Hepatocyte (in vitro differentiated cells): ENCODE results near the gene IGFLR1. TPM values are rescaled to one million over a fixed set of nuclear protein-coding genes. Genes with fewer than 3 reads are reported as not detected.

Experiments
- DNase-seq: peaks from one replicate; pipeline ENCODE4 v3.0.0-alpha.2; 2016; ENCODE audit warnings: low spot score
- H2AFZ ChIP-seq: fragments of 200-600 bp; sonication (generic); 2 replicates; pipeline ENCODE4 v1.6.0; 2016; ENCODE audit warnings: antibody characterized with exemption, mild to moderate bottlenecking
- H3K27ac ChIP-seq: fragments of 200-600 bp; sonication (generic); 2 replicates; pipeline ENCODE4 v1.5.1; 2016; ENCODE audit warnings: mild to moderate bottlenecking
- H3K27me3 ChIP-seq: fragments of 200-600 bp; sonication (generic); 2 replicates; pipeline ENCODE4 v1.6.1; 2016
- H3K36me3 ChIP-seq: fragments of 200-600 bp; sonication (generic); replicated peaks from 2 replicates; pipeline ENCODE4 v1.5.1; 2016; ENCODE audit warnings: low read depth; ENCODE audit not compliant: insufficient read depth
- H3K4me1 ChIP-seq: fragments of 200-600 bp; sonication (generic); 2 replicates; pipeline ENCODE4 v1.5.1; 2016; ENCODE audit warnings: mild to moderate bottlenecking, moderate library complexity; ENCODE audit not compliant: insufficient read depth
- H3K4me2 ChIP-seq: fragments of 200-600 bp; sonication (generic); 2 replicates; pipeline ENCODE4 v1.6.0; 2016
- H3K4me3 ChIP-seq: fragments of 200-600 bp; sonication (generic); 2 replicates; pipeline ENCODE4 v1.5.1; 2016; ENCODE audit warnings: mild to moderate bottlenecking
- H3K79me2 ChIP-seq: fragments of 200-600 bp; sonication (generic); 2 replicates; pipeline ENCODE4 v1.6.0; 2017; ENCODE audit warnings: mild to moderate bottlenecking
- H3K9me2 ChIP-seq: fragments of 200-600 bp; sonication (generic); replicated peaks from 2 replicates; pipeline ENCODE4 v1.6.0; 2017; ENCODE audit warnings: mild to moderate bottlenecking; ENCODE audit not compliant: insufficient read depth
- H3K9me3 ChIP-seq: fragments of 200-600 bp; sonication (generic); 2 replicates; pipeline ENCODE4 v1.5.1; 2016; ENCODE audit warnings: low read depth, mild to moderate bottlenecking
- H4K20me1 ChIP-seq: fragments of 200-600 bp; sonication (generic); 2 replicates; pipeline ENCODE4 v1.6.0; 2016; ENCODE audit warnings: mild to moderate bottlenecking; ENCODE audit not compliant: insufficient read depth, poor library complexity, severe bottlenecking
- EZH2 ChIP-seq: fragments of 200-600 bp; sonication (generic); IDR thresholded peaks from 2 replicates; pipeline ENCODE4 v1.6.1; 2016; ENCODE audit warnings: antibody characterized with exemption, mild to moderate bottlenecking, borderline replicate concordance
- EZH2phosphoT487 ChIP-seq: fragments of 200-600 bp; sonication (generic); IDR thresholded peaks from one replicate; pipeline ENCODE4 v1.6.1; 2018; ENCODE audit warnings: antibody characterized with exemption, mild to moderate bottlenecking, low read depth, moderate library complexity; ENCODE audit not compliant: unreplicated experiment, severe bottlenecking
- WGBS: methylation state at CpG from one replicate; pipeline ENCODE4 v1.1.6; 2016; ENCODE audit warnings: low lambda C conversion rate; ENCODE audit errors: missing lambda C conversion rate; 5-methylcytosine and 5-hydroxymethylcytosine counted together
- polyA plus RNA-seq: library from polyadenylated mRNA; unstranded; fragments of >200 nt; fragmentation: Nextera tagmentation; extraction: Ambion mirVana; gene quantifications from 2 replicates; pipeline ENCODE4 v1.2.1, GENCODE V29; 2016
- total RNA-seq: library from RNA; depleted of rRNA; stranded (reverse); fragments of >200 nt; gene quantifications from 2 replicates; pipeline ENCODE4 v1.2.3, GENCODE V29; 2014
- TF ChIP-seq, protein P1 (sequence below): fragments of 200-600 bp; sonication (generic); IDR thresholded peaks from 2 replicates; pipeline ENCODE4 v1.5.1; 2016; ENCODE audit warnings: antibody characterized with exemption, mild to moderate bottlenecking; ENCODE audit not compliant: poor library complexity

The IGFLR1 gene
- total and polyA plus RNA-seq, 2 experiments from 2014 or later: 4.5 to 5.6 TPM

DNA sequence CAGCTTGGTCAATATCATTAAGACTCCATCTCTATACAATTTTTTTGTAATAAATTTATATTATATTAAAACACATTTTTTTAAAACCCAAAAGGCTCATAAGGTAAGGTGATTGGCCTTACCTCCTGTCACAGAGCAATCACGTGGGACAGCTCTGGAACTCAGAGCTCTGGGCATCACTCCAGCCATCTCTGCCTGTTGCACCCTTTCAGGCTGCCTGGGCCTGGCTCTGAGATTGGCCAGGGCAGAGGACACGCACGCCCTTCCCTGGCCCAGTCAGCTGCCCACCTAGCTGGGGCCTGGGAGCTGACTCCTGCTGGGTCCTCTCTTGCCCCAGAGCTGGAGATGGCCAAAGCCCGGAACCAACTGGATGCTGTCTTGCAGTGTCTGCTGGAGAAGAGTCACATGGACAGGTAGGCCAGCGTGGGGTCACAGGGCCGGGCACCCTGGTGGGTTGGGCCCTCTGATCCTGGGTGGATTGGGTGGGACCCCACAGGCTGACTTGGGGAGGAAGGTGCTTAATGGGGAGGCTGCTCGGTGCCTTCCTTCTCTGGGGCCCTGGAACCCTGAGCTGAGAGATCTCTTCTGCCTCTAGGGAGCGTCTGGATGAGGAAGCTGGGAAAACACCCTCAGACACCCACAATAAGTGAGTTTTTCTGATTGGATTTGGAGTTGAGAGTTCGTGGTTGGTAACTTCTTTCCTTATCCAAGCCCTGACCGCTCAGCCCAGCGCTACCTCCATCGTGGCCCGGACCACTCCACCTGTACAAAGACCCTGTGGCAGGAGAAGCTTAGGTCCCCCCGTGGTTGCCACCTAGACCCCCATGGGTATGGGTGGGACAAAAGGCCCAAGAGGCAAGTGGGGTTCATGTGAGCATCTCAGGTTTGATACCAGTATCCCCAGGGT is 9.8 kb upstream of the IGFLR1 start:
- H3K79me2 ChIP-seq: peaks cover 27% of the 10 kb centered on the region
- no peaks in the 10 kb centered on the region for H3K36me3 ChIP-seq
- no peak for DNase-seq
- H3K4me2 ChIP-seq: no peak overlapping the region
- no peak overlapping the region for H2AFZ ChIP-seq
- H3K27ac ChIP-seq: no peak overlapping the region
- no peak overlapping the region for H3K4me3 ChIP-seq
- no peaks in the 10 kb centered on the region for H3K9me3 ChIP-seq
- peaks cover 25% of the 10 kb centered on the region for H3K4me1 ChIP-seq
- no peaks in the 10 kb centered on the region for H4K20me1 ChIP-seq
- TF ChIP-seq EZH2 (no peak), EZH2phosphoT487 (no peak)
- TF ChIP-seq, protein P1, sequence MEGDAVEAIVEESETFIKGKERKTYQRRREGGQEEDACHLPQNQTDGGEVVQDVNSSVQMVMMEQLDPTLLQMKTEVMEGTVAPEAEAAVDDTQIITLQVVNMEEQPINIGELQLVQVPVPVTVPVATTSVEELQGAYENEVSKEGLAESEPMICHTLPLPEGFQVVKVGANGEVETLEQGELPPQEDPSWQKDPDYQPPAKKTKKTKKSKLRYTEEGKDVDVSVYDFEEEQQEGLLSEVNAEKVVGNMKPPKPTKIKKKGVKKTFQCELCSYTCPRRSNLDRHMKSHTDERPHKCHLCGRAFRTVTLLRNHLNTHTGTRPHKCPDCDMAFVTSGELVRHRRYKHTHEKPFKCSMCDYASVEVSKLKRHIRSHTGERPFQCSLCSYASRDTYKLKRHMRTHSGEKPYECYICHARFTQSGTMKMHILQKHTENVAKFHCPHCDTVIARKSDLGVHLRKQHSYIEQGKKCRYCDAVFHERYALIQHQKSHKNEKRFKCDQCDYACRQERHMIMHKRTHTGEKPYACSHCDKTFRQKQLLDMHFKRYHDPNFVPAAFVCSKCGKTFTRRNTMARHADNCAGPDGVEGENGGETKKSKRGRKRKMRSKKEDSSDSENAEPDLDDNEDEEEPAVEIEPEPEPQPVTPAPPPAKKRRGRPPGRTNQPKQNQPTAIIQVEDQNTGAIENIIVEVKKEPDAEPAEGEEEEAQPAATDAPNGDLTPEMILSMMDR: no peak
- H3K9me2 ChIP-seq: no peaks in the 10 kb centered on the region
- H3K27me3 ChIP-seq: peaks cover 2% of the 10 kb centered on the region
- WGBS: 97% methylated on average over 14 of the region's 14 CpGs

DNA sequence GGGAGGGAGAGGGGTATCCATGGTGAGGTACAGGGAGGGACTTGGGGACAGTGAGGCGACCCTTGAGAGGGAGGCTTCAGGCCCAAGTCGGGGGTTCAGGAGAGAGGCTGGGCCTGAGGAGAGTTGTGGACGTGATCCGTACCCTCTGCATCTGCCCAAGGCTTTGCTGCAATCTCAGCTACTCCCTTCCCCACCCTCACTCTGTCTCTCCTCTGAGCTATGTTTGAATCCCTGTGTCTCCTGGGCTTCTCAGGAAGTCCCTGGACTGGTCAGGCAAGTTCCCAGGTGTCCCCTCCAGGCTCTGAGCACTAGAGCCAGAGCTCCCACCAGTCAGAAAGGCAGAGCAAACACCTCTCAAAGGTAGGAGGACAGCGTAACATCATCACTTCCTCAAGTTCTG is 7.9 kb upstream of the IGFLR1 start:
- no peaks in the 10 kb centered on the region for H4K20me1 ChIP-seq
- H3K9me2 ChIP-seq: no peaks in the 10 kb centered on the region
- peaks cover 14% of the 10 kb centered on the region for H3K4me1 ChIP-seq
- H3K4me3 ChIP-seq: no peak overlapping the region
- H3K27ac ChIP-seq: no peak overlapping the region
- H3K27me3 ChIP-seq: peaks cover 2% of the 10 kb centered on the region
- TF ChIP-seq, protein P1: no peak
- TF ChIP-seq EZH2 (no peak), EZH2phosphoT487 (no peak)
- no peaks in the 10 kb centered on the region for H3K36me3 ChIP-seq
- H3K4me2 ChIP-seq: peak overlapping the region; percentile 47
- no peak overlapping the region for H2AFZ ChIP-seq
- peaks cover 41% of the 10 kb centered on the region for H3K79me2 ChIP-seq
- no peaks in the 10 kb centered on the region for H3K9me3 ChIP-seq
- 81% methylated on average over 4 of the region's 5 CpGs for WGBS
- DNase-seq: no peak

DNA sequence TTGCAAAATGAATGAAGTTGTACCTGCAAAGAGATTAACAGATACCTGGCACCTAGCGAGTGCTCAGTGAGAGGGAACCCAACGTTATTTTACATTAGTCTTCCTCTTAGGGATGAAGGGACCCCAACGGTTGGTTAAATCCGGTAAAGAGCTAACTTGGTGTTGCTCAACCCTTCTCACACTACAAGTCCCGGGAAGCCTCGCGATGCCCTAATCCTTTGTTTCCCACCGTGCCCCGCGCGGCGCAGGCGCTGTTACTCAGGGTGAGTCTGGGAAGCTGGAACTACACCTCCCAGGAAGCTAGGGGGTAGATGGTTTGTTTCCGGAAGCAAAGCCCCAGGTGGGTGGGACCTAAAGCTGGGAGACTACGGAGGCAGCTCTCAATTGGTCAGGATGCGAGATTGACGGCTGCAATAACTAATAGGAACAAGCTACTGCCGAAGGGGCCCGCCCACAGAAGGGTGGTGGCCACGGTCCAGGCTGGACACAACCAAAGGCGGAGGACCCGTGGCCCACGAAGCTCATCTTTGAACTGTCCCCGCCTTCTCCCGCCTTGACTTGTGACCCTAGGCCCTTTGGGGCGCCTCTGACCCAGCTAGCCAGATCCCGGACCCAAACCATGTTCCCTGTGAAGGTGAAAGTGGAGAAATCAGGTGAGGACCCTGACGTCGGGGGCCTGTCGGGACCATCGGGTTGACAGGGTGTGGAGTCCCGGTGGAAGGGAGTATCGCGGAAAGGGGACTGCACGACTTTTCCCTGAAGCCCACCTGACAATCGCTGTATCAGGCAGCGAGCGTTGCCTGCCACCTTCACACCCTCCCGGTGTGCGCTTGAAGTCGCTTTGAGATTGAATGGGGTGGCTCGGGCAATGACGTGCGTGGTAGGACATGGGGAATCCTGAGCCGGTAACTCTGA is 6.1 kb upstream of the IGFLR1 start, which contains the start of gene LIN37:
Gene LIN37, plus strand, starts transcription at position 471 of the 915 bp plus-strand sequence. Its CDS starts 149 bp downstream, at position 620.
- WGBS: 2% methylated on average over 45 of the region's 45 CpGs
- H3K9me3 ChIP-seq: no peaks in the 10 kb centered on the region
- peaks cover 41% of the 10 kb centered on the region for H3K79me2 ChIP-seq
- H3K27ac ChIP-seq: peak within 1 kb of the TSS; percentile 36
- peak within 1 kb of the TSS; percentile 48 for H3K4me3 ChIP-seq
- peak within 1 kb of the TSS; percentile 93 for H3K4me2 ChIP-seq
- peak; percentile 99 for DNase-seq
- H3K27me3 ChIP-seq: no peaks in the 10 kb centered on the region
- H3K9me2 ChIP-seq: no peaks in the 10 kb centered on the region
- H2AFZ ChIP-seq: peak within 1 kb of the TSS; percentile 37
- H3K4me1 ChIP-seq: peaks cover 11% of the 10 kb centered on the region
- TF ChIP-seq, protein P1: no peak
- TF ChIP-seq EZH2: no peak
- no peak for TF ChIP-seq EZH2phosphoT487
- no peaks in the 10 kb centered on the region for H4K20me1 ChIP-seq
- H3K36me3 ChIP-seq: no peaks in the 10 kb centered on the region
